B cell (primary cell): ENCODE results near the gene PLGRKT. TPM values are rescaled to one million over a fixed set of nuclear protein-coding genes. Genes with fewer than 3 reads are reported as not detected.

Experiments
- ATAC-seq: fragments of 200-7000 bp; cut with Tn5 transposase; one replicate; pipeline ENCODE4 v1.10.0; 2021; ENCODE audit warnings: low read depth, mild to moderate bottlenecking, moderate number of reproducible peaks, moderate library complexity
- CTCF ChIA-PET: fragments of 350-600 bp; sonication (Branson Sonifier 250); formaldehyde crosslinking; loops from one replicate; lab custom pipeline; 2021; ENCODE audit warnings: antibody characterized with exemption, inconsistent platforms; lab: Charles Lee
- POLR2A ChIA-PET: fragments of 350-600 bp; sonication (Branson Sonifier 250); formaldehyde crosslinking; loops from one replicate; lab custom pipeline; 2021; ENCODE audit warnings: antibody characterized with exemption; lab: Charles Lee
- DNase-seq: peaks from one replicate; pipeline ENCODE4 v3.0.0; 2013
- H2AFZ ChIP-seq: 2 replicates; pipeline ENCODE4 v1.6.1; 2012; ENCODE audit warnings: mild to moderate bottlenecking, low read depth, low read length; ENCODE audit not compliant: insufficient read depth, poor library complexity, severe bottlenecking
- H3K27ac ChIP-seq, 2 donors: 1 replicate in 1 of 2; 2 replicates in 1 of 2; pipeline ENCODE4 v1.5.1; 2012 to 2013; ENCODE audit warnings: low read length in 2 of 2, mild to moderate bottlenecking in 2 of 2, moderate library complexity in 1 of 2
- H3K27me3 ChIP-seq, 4 experiments: fragments of 200-600 bp in 1 of 4; sonication (generic) in 1 of 4; replicated peaks in 1 of 4; 1 replicate in 2 of 4; 2 replicates in 2 of 4; pipeline versions ENCODE4 v1.6.1 to v1.7.0; 2013 to 2016; ENCODE audit warnings: low read length in 3 of 4, mild to moderate bottlenecking in 2 of 4, mixed read lengths in 1 of 4, moderate library complexity in 1 of 4; ENCODE audit not compliant: insufficient read depth in 4 of 4, control insufficient read depth in 3 of 4; ENCODE audit errors: control extremely low read depth in 1 of 4
- H3K36me3 ChIP-seq, 2 experiments: replicated peaks in 1 of 2; 1 replicate in 1 of 2; 2 replicates in 1 of 2; pipeline versions ENCODE4 v1.6.1 to v1.7.1; 2013; ENCODE audit warnings: low read length in 1 of 2; ENCODE audit not compliant: insufficient read depth in 2 of 2, control insufficient read depth in 1 of 2; ENCODE audit errors: control extremely low read depth in 1 of 2, extremely low read depth in 1 of 2
- H3K4me1 ChIP-seq, 2 donors: fragments of 200-600 bp in 1 of 2; sonication (generic) in 1 of 2; 1 replicate in 1 of 2; 2 replicates in 1 of 2; pipeline versions ENCODE4 v1.5.1 to v1.6.1; 2013 to 2017; ENCODE audit warnings: low read length in 2 of 2; ENCODE audit not compliant: control insufficient read depth in 2 of 2, insufficient read depth in 2 of 2
- H3K4me2 ChIP-seq: replicated peaks from 2 replicates; pipeline ENCODE3; 2012; ENCODE audit warnings: mild to moderate bottlenecking, low read depth, low read length; ENCODE audit not compliant: poor library complexity, severe bottlenecking
- H3K4me3 ChIP-seq, 5 experiments: fragments of 200-600 bp in 1 of 5; sonication (generic) in 1 of 5; 1 replicate in 3 of 5; 2 replicates in 2 of 5; pipeline versions ENCODE4 v1.5.1 to v1.7.0; 2011 to 2016; ENCODE audit warnings: low read length in 4 of 5, mild to moderate bottlenecking in 4 of 5, low read depth in 2 of 5, control low read depth in 1 of 5, moderate library complexity in 1 of 5; ENCODE audit not compliant: insufficient read depth in 1 of 5; ENCODE audit errors: control extremely low read depth in 1 of 5, extremely low read depth in 1 of 5
- H3K79me2 ChIP-seq: fragments of 200-600 bp; sonication (generic); one replicate; pipeline ENCODE4 v1.6.0; 2016; ENCODE audit warnings: low read length; ENCODE audit not compliant: control insufficient read depth, insufficient read depth
- H3K9ac ChIP-seq: fragments of 200-600 bp; sonication (generic); 2 replicates; pipeline ENCODE4 v1.6.1; 2017; ENCODE audit warnings: mild to moderate bottlenecking, low read length, moderate library complexity
- H3K9me3 ChIP-seq, 3 donors: one replicate each; pipeline versions ENCODE4 v1.6.1 to v1.7.1; 2013; ENCODE audit warnings: low read length in 2 of 3; ENCODE audit not compliant: control insufficient read depth in 2 of 3, insufficient read depth in 1 of 3; ENCODE audit errors: control extremely low read depth in 1 of 3
- H4K20me1 ChIP-seq: 2 replicates; pipeline ENCODE4 v1.6.0; 2012; ENCODE audit warnings: mild to moderate bottlenecking, low read length; ENCODE audit not compliant: insufficient read depth, control insufficient read depth, poor library complexity, severe bottlenecking
- H3K27ac Mint-ChIP-seq: one replicate; pipeline ENCODE4 v1.8.0; 2021; ENCODE audit warnings: mixed read lengths
- H3K27me3 Mint-ChIP-seq: one replicate; pipeline ENCODE4 v1.8.0; 2021; ENCODE audit warnings: mixed read lengths
- H3K4me1 Mint-ChIP-seq: one replicate; pipeline ENCODE4 v1.8.0; 2021; ENCODE audit warnings: mixed read lengths
- H3K4me3 Mint-ChIP-seq: one replicate; pipeline ENCODE4 v1.8.0; 2021; ENCODE audit warnings: mixed read lengths
- H3K9me3 Mint-ChIP-seq: one replicate; pipeline ENCODE4 v1.8.0; 2022; ENCODE audit warnings: mixed read lengths; ENCODE audit not compliant: insufficient read depth
- CTCF ChIP-seq: fragments of 200-600 bp; IDR thresholded peaks from one replicate; pipeline ENCODE4 v1.8.0; 2022; ENCODE audit warnings: antibody characterized with exemption, mild to moderate bottlenecking
- EZH2 ChIP-seq: IDR thresholded peaks from 2 replicates; pipeline ENCODE4 v1.6.1; 2012; ENCODE audit warnings: borderline replicate concordance, low read depth, mild to moderate bottlenecking, moderate library complexity, low read length; ENCODE audit not compliant: insufficient read depth, poor library complexity, severe bottlenecking
- WGBS: methylation state at CpG from one replicate; pipeline ENCODE4 v1.1.5; 2013; ENCODE audit warnings: missing lambda C conversion rate; ENCODE audit not compliant: insufficient coverage; 5-methylcytosine and 5-hydroxymethylcytosine counted together
- intact Hi-C: fragments of 100-400 bp; cut with micrococcal nuclease; formaldehyde crosslinking; loops from one replicate; pipeline ENCODE4 v1.10.0; 2022
- polyA plus RNA-seq: library from polyadenylated mRNA; depleted of rRNA; stranded (reverse); fragments of >200 nt; gene quantifications from 2 replicates; pipeline ENCODE4 v1.2.3, GENCODE V29; 2012
- total RNA-seq, 2 donors: library from RNA; stranded (reverse); fragments of 120-200 nt in 1 of 2; gene quantifications; 1 replicate in 1 of 2; 2 replicates in 1 of 2; pipeline versions ENCODE4 v1.2.3 to v1.2.4, GENCODE V29; 2013 to 2022

PLGRKT gene
- total and polyA plus RNA-seq, 2 donors (not counting 1 experiment from before 2014, with no cell fraction given), result 8.4 to 11.0 TPM

- Histone ChIP-seq H3K4me1 (peaks cover 22 to 23% of the 10 kb centered on the region in 2 donors), H3K4me3 (no peak overlapping the region), H2AFZ (no peak overlapping the region), H3K79me2 (peaks cover 4% of the 10 kb centered on the region), H3K4me2 (no peak overlapping the region), H4K20me1 (no peaks in the 10 kb centered on the region), H3K9ac (no peak overlapping the region), H3K27ac (no peak overlapping the region), H3K36me3 (peaks cover 0 to 2% of the 10 kb centered on the region in 2 experiments), H3K9me3 (no peaks in the 10 kb centered on the region), H3K27me3 (no peaks in the 10 kb centered on the region)
- ChIA-PET CTCF (interaction anchor here (1.4 to 8.4 kb wide), 8 partner anchors 8 to 681 kb away, joined by 3 to 107 read pairs (median 27); partner anchors contain the start of genes CD274 and INSL6), POLR2A (no interaction called here)
- WGBS, result no CpG with 5 or more reads among the region's 2 CpGs
- no peak for DNase-seq
- Mint-ChIP-seq H3K9me3 (no peaks in the 10 kb centered on the region), H3K4me3 (no peak overlapping the region), H3K27me3 (no peaks in the 10 kb centered on the region), H3K27ac (no peak overlapping the region), H3K4me1 (peaks cover 49% of the 10 kb centered on the region)
- TF ChIP-seq CTCF (no peak), EZH2 (no peak)
- intact Hi-C loops, result loop anchor here (10.0 kb wide), 1 partner anchor 106 kb away; the partner anchor contains the start of gene RLN1
- ATAC-seq, result no peak
Observed at GRCh38 chr9:5441043-5441442, 3.3 kb upstream of the PLGRKT start.

GRCh38 chr9:5440426-5440825 is 2.7 kb upstream of the PLGRKT start:
- H3K4me2 ChIP-seq, result no peak overlapping the region
- no peaks in the 10 kb centered on the region for H3K27me3 Mint-ChIP-seq
- CTCF ChIA-PET, result interaction anchor here (1.4 to 8.4 kb wide), 5 partner anchors 9 to 257 kb away, joined by 3 to 107 read pairs (median 54); partner anchors contain the start of genes CD274 and INSL6

More at GRCh38 chr9:5440426-5440825, 2.7 kb upstream of the PLGRKT start:
- H3K4me1 Mint-ChIP-seq, result peaks cover 48% of the 10 kb centered on the region
- Histone ChIP-seq H3K9ac (no peak overlapping the region), H3K36me3 (peaks cover 0 to 8% of the 10 kb centered on the region in 2 experiments), H4K20me1 (no peaks in the 10 kb centered on the region), H3K4me3 (no peak overlapping the region), H3K27ac (no peak overlapping the region), H2AFZ (no peak overlapping the region), H3K79me2 (peaks cover 9% of the 10 kb centered on the region), H3K9me3 (no peaks in the 10 kb centered on the region), H3K27me3 (no peaks in the 10 kb centered on the region), H3K4me1 (peaks cover 22 to 23% of the 10 kb centered on the region in 2 donors)
- H3K27ac Mint-ChIP-seq, result no peak overlapping the region
- DNase-seq, result no peak
- intact Hi-C loops, result loop anchor here (10.0 kb wide), 1 partner anchor 106 kb away; the partner anchor contains the start of gene RLN1
- 96% methylated on average over 2 of the region's 3 CpGs for WGBS
- no peak overlapping the region for H3K4me3 Mint-ChIP-seq
- H3K9me3 Mint-ChIP-seq, result no peaks in the 10 kb centered on the region
- no peak for ATAC-seq
- no peak for TF ChIP-seq CTCF
- no peak for TF ChIP-seq EZH2
- POLR2A ChIA-PET, result interaction anchor here (3.7 kb wide), 1 partner anchor 10 kb away, joined by 28 read pairs; the partner anchor contains the start of gene CD274
